Measurements from ENCODE around the gene ST8SIA5. TPM values are rescaled to one million over a fixed set of nuclear protein-coding genes. Genes with fewer than 3 reads are reported as not detected.

ST8SIA5 gene
- total and polyA plus RNA-seq, 10 of the 15 experiments (the other 5 are each of a cell fraction or from before 2014, with no cell fraction given): 0.02 to 0.32 (median 0.12) TPM; not detected in 1

DNA sequence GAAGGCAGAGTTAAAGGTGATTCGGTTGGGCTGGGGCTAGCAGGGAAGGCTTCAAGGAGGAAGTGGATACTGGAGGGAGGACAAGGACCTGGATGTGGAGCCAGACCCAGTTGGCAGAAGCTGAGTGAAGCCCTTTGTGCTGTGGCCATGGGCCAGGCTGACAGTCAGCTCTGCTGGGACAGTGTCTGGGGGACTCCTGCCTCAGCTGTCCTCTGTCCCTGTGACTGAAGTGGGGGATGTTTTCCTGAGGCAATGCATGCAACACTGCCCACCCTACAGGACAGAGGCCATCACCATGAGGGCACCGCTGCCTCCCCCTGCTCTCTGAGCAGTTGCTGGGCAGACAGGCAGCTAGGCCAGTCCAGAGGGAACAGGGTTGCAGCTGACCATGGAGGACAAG, 40.0 kb downstream of the ST8SIA5 start:
- WGBS (ENCODE audit: insufficient coverage, insufficient replicate concordance, low lambda C conversion rate, missing lambda C conversion rate): 36% methylated on average over 2 of the region's 2 CpGs
- in situ Hi-C loops (cut with MboI): no loop called here
- ChIA-PET RAD21 (ENCODE audit: unreplicated experiment) (no interaction called here), SMC1A (ENCODE audit: uncharacterized antibody, unreplicated experiment) (no interaction called here), POLR2A (no interaction called here), CTCF (no interaction called here)
- Histone ChIP-seq H3K36me3 (ENCODE audit: control insufficient read depth in 2 of 2, insufficient read depth in 2 of 2, low read length in 1 of 2) (no peaks in the 10 kb centered on the region), H3K4me2 (ENCODE audit: control insufficient read depth, insufficient read depth) (no peak overlapping the region), H2AFZ (ENCODE audit: control insufficient read depth, low read depth, low read length) (no peak overlapping the region), H4K20me1 (ENCODE audit: control insufficient read depth, insufficient read depth) (no peaks in the 10 kb centered on the region), H3K4me3 (no peak overlapping the region), H3K79me2 (ENCODE audit: control insufficient read depth, insufficient read depth, low read length) (no peaks in the 10 kb centered on the region), H3K9me3 (replicated peaks; ENCODE audit: control insufficient read depth, insufficient read depth, low read length) (no peaks in the 10 kb centered on the region), H3K27me3 (replicated peaks in 1 of 2; ENCODE audit: control insufficient read depth in 2 of 2, insufficient read depth in 2 of 2, low read length in 1 of 2) (peaks cover 0 to 3% of the 10 kb centered on the region in 2 experiments; a peak in 3 of 4 replicates), H3K9ac (ENCODE audit: control insufficient read depth, insufficient read depth, low read length) (no peak overlapping the region), H3K4me1 (ENCODE audit: control insufficient read depth, insufficient read depth, low read length) (no peaks in the 10 kb centered on the region), H3K27ac (ENCODE audit: control insufficient read depth, insufficient read depth) (no peak overlapping the region)
- DNase-seq (ENCODE audit: low read depth, low spot score) (no peak), FAIRE-seq (no peak), ATAC-seq (no peak)
- TF ChIP-seq, protein P1, sequence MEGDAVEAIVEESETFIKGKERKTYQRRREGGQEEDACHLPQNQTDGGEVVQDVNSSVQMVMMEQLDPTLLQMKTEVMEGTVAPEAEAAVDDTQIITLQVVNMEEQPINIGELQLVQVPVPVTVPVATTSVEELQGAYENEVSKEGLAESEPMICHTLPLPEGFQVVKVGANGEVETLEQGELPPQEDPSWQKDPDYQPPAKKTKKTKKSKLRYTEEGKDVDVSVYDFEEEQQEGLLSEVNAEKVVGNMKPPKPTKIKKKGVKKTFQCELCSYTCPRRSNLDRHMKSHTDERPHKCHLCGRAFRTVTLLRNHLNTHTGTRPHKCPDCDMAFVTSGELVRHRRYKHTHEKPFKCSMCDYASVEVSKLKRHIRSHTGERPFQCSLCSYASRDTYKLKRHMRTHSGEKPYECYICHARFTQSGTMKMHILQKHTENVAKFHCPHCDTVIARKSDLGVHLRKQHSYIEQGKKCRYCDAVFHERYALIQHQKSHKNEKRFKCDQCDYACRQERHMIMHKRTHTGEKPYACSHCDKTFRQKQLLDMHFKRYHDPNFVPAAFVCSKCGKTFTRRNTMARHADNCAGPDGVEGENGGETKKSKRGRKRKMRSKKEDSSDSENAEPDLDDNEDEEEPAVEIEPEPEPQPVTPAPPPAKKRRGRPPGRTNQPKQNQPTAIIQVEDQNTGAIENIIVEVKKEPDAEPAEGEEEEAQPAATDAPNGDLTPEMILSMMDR (IDR thresholded peaks at IDR 0.05 in 2 of 3, conservative IDR thresholded peaks at IDR 0.05 in 1 of 3; ENCODE audit: control insufficient read depth in 2 of 3, extremely low read depth in 1 of 3, insufficient read depth in 1 of 3, low read depth in 3 of 3, low read length in 3 of 3): no peak
- TF ChIP-seq TAF1 (IDR thresholded peaks at IDR 0.05; ENCODE audit: borderline replicate concordance, low read depth, low read length) (no peak), RELA (IDR thresholded peaks at IDR 0.05; ENCODE audit: borderline replicate concordance, partially characterized antibody) (no peak), SMAD1 (IDR thresholded peaks at IDR 0.05; ENCODE audit: low read depth, partially characterized antibody) (no peak), ESRRA (IDR thresholded peaks at IDR 0.05; ENCODE audit: low read length) (no peak), STAT3 (IDR thresholded peaks at IDR 0.05; ENCODE audit: low read depth, low read length) (no peak), RFX5 (IDR thresholded peaks at IDR 0.05; ENCODE audit: low read depth, low read length) (no peak), PAX5 (IDR thresholded peaks at IDR 0.05; ENCODE audit: borderline replicate concordance, low read depth, low read length) (no peak), SMAD5 (IDR thresholded peaks at IDR 0.05; ENCODE audit: low read depth) (no peak), ETV6 (conservative IDR thresholded peaks at IDR 0.05 in 1 of 2, IDR thresholded peaks at IDR 0.05 in 1 of 2; ENCODE audit: borderline replicate concordance in 1 of 2, low read depth in 1 of 2) (no peak), CREM (IDR thresholded peaks at IDR 0.05; ENCODE audit: low read depth) (no peak), MTA3 (IDR thresholded peaks at IDR 0.05; ENCODE audit: borderline replicate concordance, low read length) (no peak), ZSCAN29 (IDR thresholded peaks at IDR 0.05) (no peak), ZBED1 (IDR thresholded peaks at IDR 0.05; ENCODE audit: borderline replicate concordance) (no peak), SUPT20H (IDR thresholded peaks at IDR 0.05; ENCODE audit: borderline replicate concordance, control insufficient read depth, low read depth, low read length) (no peak), STAT1 (conservative IDR thresholded peaks at IDR 0.05) (no peak), MTA2 (IDR thresholded peaks at IDR 0.05; ENCODE audit: low read depth) (no peak)
- TF ChIP-seq, protein P2, sequence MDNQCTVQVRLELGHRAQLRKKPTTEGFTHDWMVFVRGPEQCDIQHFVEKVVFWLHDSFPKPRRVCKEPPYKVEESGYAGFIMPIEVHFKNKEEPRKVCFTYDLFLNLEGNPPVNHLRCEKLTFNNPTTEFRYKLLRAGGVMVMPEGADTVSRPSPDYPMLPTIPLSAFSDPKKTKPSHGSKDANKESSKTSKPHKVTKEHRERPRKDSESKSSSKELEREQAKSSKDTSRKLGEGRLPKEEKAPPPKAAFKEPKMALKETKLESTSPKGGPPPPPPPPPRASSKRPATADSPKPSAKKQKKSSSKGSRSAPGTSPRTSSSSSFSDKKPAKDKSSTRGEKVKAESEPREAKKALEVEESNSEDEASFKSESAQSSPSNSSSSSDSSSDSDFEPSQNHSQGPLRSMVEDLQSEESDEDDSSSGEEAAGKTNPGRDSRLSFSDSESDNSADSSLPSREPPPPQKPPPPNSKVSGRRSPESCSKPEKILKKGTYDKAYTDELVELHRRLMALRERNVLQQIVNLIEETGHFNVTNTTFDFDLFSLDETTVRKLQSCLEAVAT (IDR thresholded peaks at IDR 0.05): no peak
- TF ChIP-seq, protein P3, sequence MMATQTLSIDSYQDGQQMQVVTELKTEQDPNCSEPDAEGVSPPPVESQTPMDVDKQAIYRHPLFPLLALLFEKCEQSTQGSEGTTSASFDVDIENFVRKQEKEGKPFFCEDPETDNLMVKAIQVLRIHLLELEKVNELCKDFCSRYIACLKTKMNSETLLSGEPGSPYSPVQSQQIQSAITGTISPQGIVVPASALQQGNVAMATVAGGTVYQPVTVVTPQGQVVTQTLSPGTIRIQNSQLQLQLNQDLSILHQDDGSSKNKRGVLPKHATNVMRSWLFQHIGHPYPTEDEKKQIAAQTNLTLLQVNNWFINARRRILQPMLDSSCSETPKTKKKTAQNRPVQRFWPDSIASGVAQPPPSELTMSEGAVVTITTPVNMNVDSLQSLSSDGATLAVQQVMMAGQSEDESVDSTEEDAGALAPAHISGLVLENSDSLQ (IDR thresholded peaks at IDR 0.05): no peak
- TF ChIP-seq, protein P4, sequence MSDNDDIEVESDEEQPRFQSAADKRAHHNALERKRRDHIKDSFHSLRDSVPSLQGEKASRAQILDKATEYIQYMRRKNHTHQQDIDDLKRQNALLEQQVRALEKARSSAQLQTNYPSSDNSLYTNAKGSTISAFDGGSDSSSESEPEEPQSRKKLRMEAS (IDR thresholded peaks at IDR 0.05; ENCODE audit: low read depth, low read length): no peak
- no TSS peak for BruUV-seq (replicated peaks)
- intact Hi-C loops (cut with micrococcal nuclease; ENCODE audit: unreplicated experiment): no loop called here
